PC-3 (cell line): ENCODE data around the gene GLIPR1L1. TPM values are rescaled to one million over a fixed set of nuclear protein-coding genes. Genes with fewer than 3 reads are reported as not detected.

Experiments used
- ATAC-seq: fragments of 200-7000 bp; cut with Tn5 transposase; 2 replicates; pipeline ENCODE4 v1.9.1; 2020; ENCODE audit warnings: mild to moderate bottlenecking, moderate library complexity
- Bru-seq: library from RNA; stranded (reverse); fragments of 400-500 nt; gene quantifications from one replicate; lab custom pipeline; 2021; lab: Mats Ljungman, UMichigan
- BruChase-seq, 2 experiments: library from RNA; stranded (reverse); fragments of 400-500 nt; gene quantifications; one replicate each; lab custom pipeline; 2021; lab: Mats Ljungman, UMichigan
- BruUV-seq: library from RNA; stranded (reverse); fragments of 400-500 nt; replicated peaks from 2 replicates; lab custom pipeline; 2021; lab: Mats Ljungman, UMichigan
- CTCF ChIA-PET: fragments of 300-600 bp; sonication (Branson Sonifier 250); formaldehyde crosslinking; loops from one replicate; lab custom pipeline; 2022; ENCODE audit warnings: antibody characterized with exemption; lab: Charles Lee
- POLR2A ChIA-PET: fragments of 300-600 bp; sonication (Branson Sonifier 250); formaldehyde crosslinking; loops from one replicate; lab custom pipeline; 2022; ENCODE audit warnings: antibody characterized with exemption; ENCODE audit not compliant: unreplicated experiment; lab: Charles Lee
- DNase-seq: peaks from one replicate; pipeline ENCODE4 v3.0.0-alpha.2; 2015
- H2AFZ ChIP-seq: fragments of 300-600 bp; sonication (generic); 2 replicates; pipeline ENCODE4 v1.6.0; 2016; ENCODE audit warnings: antibody characterized with exemption, low read length
- H3F3A ChIP-seq: fragments of 300-600 bp; sonication (generic); one replicate; pipeline ENCODE4 v1.6.0; 2017; ENCODE audit warnings: antibody characterized with exemption, low read length, control low read depth, mild to moderate bottlenecking; ENCODE audit not compliant: unreplicated experiment
- H3K27ac ChIP-seq: fragments of 300-600 bp; sonication (generic); 2 replicates; pipeline ENCODE4 v1.5.1; 2016; ENCODE audit warnings: mild to moderate bottlenecking, low read length
- H3K27me3 ChIP-seq: fragments of 300-600 bp; sonication (generic); 2 replicates; pipeline ENCODE4 v1.6.1; 2016; ENCODE audit warnings: low read length, mixed read lengths
- H3K36me3 ChIP-seq: fragments of 300-600 bp; sonication (generic); 2 replicates; pipeline ENCODE4 v1.6.1; 2016; ENCODE audit warnings: low read depth, mixed run types, low read length, mixed read lengths
- H3K4me1 ChIP-seq: fragments of 300-600 bp; sonication (generic); 2 replicates; pipeline ENCODE4 v1.5.1; 2016; ENCODE audit warnings: low read length; ENCODE audit not compliant: insufficient read depth
- H3K4me2 ChIP-seq: fragments of 300-600 bp; sonication (generic); 2 replicates; pipeline ENCODE4 v1.6.0; 2016; ENCODE audit warnings: low read length
- H3K4me3 ChIP-seq: fragments of 300-600 bp; sonication (generic); 2 replicates; pipeline ENCODE4 v1.5.1; 2016; ENCODE audit warnings: mild to moderate bottlenecking, low read length, mixed read lengths
- H3K79me2 ChIP-seq: fragments of 300-600 bp; sonication (generic); 2 replicates; pipeline ENCODE4 v1.6.1; 2017; ENCODE audit warnings: low read length, mixed read lengths
- H3K9ac ChIP-seq: fragments of 300-600 bp; sonication (generic); 2 replicates; pipeline ENCODE4 v1.6.0; 2016; ENCODE audit warnings: mild to moderate bottlenecking, low read length
- H3K9me2 ChIP-seq: fragments of 300-600 bp; sonication (generic); replicated peaks from 2 replicates; pipeline ENCODE4 v1.6.1; 2016; ENCODE audit warnings: mixed run types, low read length, mixed read lengths
- H3K9me3 ChIP-seq: fragments of 300-600 bp; sonication (generic); 2 replicates; pipeline ENCODE4 v1.6.1; 2016; ENCODE audit warnings: low read length, mixed read lengths
- H4K20me1 ChIP-seq: fragments of 300-600 bp; sonication (generic); 2 replicates; pipeline ENCODE4 v1.6.1; 2016; ENCODE audit warnings: low read length, mixed read lengths
- CTCF ChIP-seq: fragments of 300-600 bp; sonication (generic); conservative IDR thresholded peaks from 2 replicates; pipeline ENCODE4 v1.5.1; 2017; ENCODE audit warnings: antibody characterized with exemption, low read depth, mild to moderate bottlenecking, low read length
- EZH2 ChIP-seq: fragments of 300-600 bp; sonication (generic); IDR thresholded peaks from one replicate; pipeline ENCODE4 v1.6.1; 2017; ENCODE audit warnings: antibody characterized with exemption, mild to moderate bottlenecking, low read length; ENCODE audit not compliant: unreplicated experiment
- EZH2phosphoT487 ChIP-seq: fragments of 300-600 bp; sonication (generic); IDR thresholded peaks from 2 replicates; pipeline ENCODE4 v1.6.1; 2018; ENCODE audit warnings: mild to moderate bottlenecking, antibody characterized with exemption, low read length, borderline replicate concordance
- intact Hi-C: fragments of 100-400 bp; cut with micrococcal nuclease; formaldehyde crosslinking; loops from 2 replicates; pipeline ENCODE4 v1.9.0; 2023
- long read RNA-seq: library from polyadenylated mRNA; unstranded; transcript quantifications from one replicate; pipeline ENCODE4 v2.0.0, GENCODE V29; 2021; ENCODE audit not compliant: unreplicated experiment
- total RNA-seq: library from RNA; depleted of rRNA; stranded (reverse); fragments of >200 nt; gene quantifications from 2 replicates; pipeline ENCODE4 v1.2.3, GENCODE V29; 2014; rRNA removed

Gene GLIPR1L1
- not detected in 2 replicates for total RNA-seq
- Bru-seq, nascent RNA = not detected
- BruChase-seq, experiment 1, labeled RNA remaining after a 6-hour chase = not detected
- BruChase-seq, experiment 2, labeled RNA remaining after a 2-hour chase = not detected
- long read RNA-seq, partial matches to known transcripts = 0 of 2 reads
- long read RNA-seq, other reads (novel, unspliced or antisense) = 2 of 2 reads

- no peak within 1 kb of the TSS for H3K4me3 ChIP-seq
- DNase-seq (peak; percentile 81), ATAC-seq (peak; percentile 26; the same call in 1 of the 2 replicates)
- intact Hi-C loops = loop anchor here (1.0 to 5.0 kb wide), 3 partner anchors 58 to 171 kb away; partner anchors contain the start of gene GLIPR1L2
- H3K4me2 ChIP-seq = no peak within 1 kb of the TSS
- no peaks in the 10 kb centered on the region for H3K9me3 ChIP-seq
- BruUV-seq = no TSS peak
- no peaks in the 10 kb centered on the region for H3K9me2 ChIP-seq
- no peak within 1 kb of the TSS for H2AFZ ChIP-seq
- H3K27ac ChIP-seq = no peak within 1 kb of the TSS
- CTCF ChIA-PET = interaction anchor here (0.6 to 1.0 kb wide), 2 partner anchors 55 to 145 kb away, joined by 3 to 6 read pairs; no protein-coding TSS in a partner anchor
- H3K36me3 ChIP-seq = no peaks in the 10 kb centered on the region
- TF ChIP-seq EZH2phosphoT487 (no peak), CTCF (peak; percentile 81), EZH2 (no peak)
- H3K79me2 ChIP-seq = no peaks in the 10 kb centered on the region
- H3F3A ChIP-seq = no peaks in the 10 kb centered on the region
- POLR2A ChIA-PET = no interaction called here
- no peak within 1 kb of the TSS for H3K9ac ChIP-seq
- H3K27me3 ChIP-seq = no peaks in the 10 kb centered on the region
- no peaks in the 10 kb centered on the region; the same call in 1 of the 2 replicates for H3K4me1 ChIP-seq
- no peaks in the 10 kb centered on the region for H4K20me1 ChIP-seq
Observed at GRCh38 chr12:75334384-75335030, at the start of gene GLIPR1L1. GLIPR1L1 (plus strand) TSS chr12:75334670; CDS start chr12:75334729, 59 bp downstream.

DNA sequence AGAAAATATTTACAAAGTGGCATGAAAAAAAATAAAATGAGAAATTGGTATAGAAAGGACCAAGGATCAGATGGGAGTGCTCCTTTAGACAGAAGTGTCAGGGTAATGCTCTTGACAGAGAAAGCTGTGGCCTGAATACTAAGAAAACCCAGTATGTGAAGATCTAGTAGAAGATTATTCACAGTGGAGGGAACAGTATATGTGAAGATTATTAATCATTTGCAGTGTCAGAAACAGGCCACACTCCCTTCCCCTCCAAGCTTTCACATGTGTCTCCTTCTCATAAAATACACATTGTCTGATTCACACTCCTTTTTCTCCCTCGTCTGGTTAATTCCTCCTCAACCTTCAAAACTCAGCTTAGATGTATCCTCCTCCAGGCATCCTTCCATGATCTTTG is 45.6 kb upstream of the GLIPR1L1 start:
- no TSS peak for BruUV-seq
- Histone ChIP-seq H3K9me2 (no peaks in the 10 kb centered on the region), H3K4me3 (no peak overlapping the region), H3K9ac (no peak overlapping the region), H4K20me1 (no peaks in the 10 kb centered on the region), H2AFZ (no peak overlapping the region), H3K27ac (no peak overlapping the region), H3K4me1 (no peaks in the 10 kb centered on the region), H3F3A (no peaks in the 10 kb centered on the region), H3K36me3 (no peaks in the 10 kb centered on the region), H3K27me3 (no peaks in the 10 kb centered on the region), H3K79me2 (no peaks in the 10 kb centered on the region), H3K9me3 (no peaks in the 10 kb centered on the region), H3K4me2 (no peak overlapping the region)
- no peak for TF ChIP-seq CTCF
- TF ChIP-seq EZH2 = no peak
- CTCF ChIA-PET = interaction anchor here (0.5 kb wide), 2 partner anchors 117 to 1184 kb away, joined by 3 to 4 read pairs; no protein-coding TSS in a partner anchor
- intact Hi-C loops = loop anchor here (1.0 to 5.0 kb wide), 3 partner anchors 232 to 600 kb away; no protein-coding TSS in a partner anchor
- DNase-seq (no peak), ATAC-seq (no peak; the same call in 1 of the 2 replicates)
- POLR2A ChIA-PET = no interaction called here
